ENCODE results near the gene GGACT. TPM values are rescaled to one million over a fixed set of nuclear protein-coding genes. Genes with fewer than 3 reads are reported as not detected.

Gene GGACT
- total RNA-seq, 1 donor from 2014 or later = 1.3 TPM

DNA sequence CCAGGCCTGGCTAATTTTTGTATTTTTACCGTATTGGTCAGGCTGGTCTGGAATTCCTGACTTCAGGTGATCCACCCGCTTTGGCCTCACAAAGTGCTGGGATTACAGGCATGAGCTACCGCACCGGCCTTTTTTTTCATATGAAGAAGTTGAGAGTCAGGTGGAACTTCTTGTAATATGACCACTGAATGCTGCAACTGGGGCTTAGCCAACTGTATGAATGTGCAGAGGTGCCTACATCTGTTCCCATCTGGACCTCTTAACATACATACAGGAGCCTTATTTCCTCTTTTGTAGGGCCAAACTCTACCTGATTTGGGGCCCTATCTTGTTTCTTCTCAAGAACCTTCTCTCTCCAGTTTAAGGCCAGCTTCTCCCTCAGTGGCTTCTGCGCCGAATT, 11.9 kb upstream of the GGACT start:
- Histone ChIP-seq H4K20me1 (ENCODE audit: low read depth) (no peaks in the 10 kb centered on the region), H3K36me3 (no peaks in the 10 kb centered on the region), H3K4me2 (no peak overlapping the region), H3F3A (ENCODE audit: low read depth) (no peaks in the 10 kb centered on the region), H3K27ac (no peak overlapping the region), H3K4me3 (no peak overlapping the region), H3K79me2 (ENCODE audit: low read depth) (no peaks in the 10 kb centered on the region), H3K4me1 (peaks cover under 1% of the 10 kb centered on the region), H3K27me3 (no peaks in the 10 kb centered on the region), H3K9ac (no peak overlapping the region), H3K9me3 (ENCODE audit: low read depth) (no peaks in the 10 kb centered on the region), H2AFZ (replicated peaks) (no peak overlapping the region)
- no peak for DNase-seq (ENCODE audit: low spot score)
- Mint-ChIP-seq H3K9me3 (no peaks in the 10 kb centered on the region), H3K27me3 (ENCODE audit: insufficient read depth, low read depth) (peaks cover 5% of the 10 kb centered on the region), H3K4me3 (no peak overlapping the region), H3K36me3 (peaks cover 16% of the 10 kb centered on the region), H3K27ac (peak overlapping the region; percentile 16), H3K4me1 (peaks cover 13% of the 10 kb centered on the region)
- TF ChIP-seq, protein P1, sequence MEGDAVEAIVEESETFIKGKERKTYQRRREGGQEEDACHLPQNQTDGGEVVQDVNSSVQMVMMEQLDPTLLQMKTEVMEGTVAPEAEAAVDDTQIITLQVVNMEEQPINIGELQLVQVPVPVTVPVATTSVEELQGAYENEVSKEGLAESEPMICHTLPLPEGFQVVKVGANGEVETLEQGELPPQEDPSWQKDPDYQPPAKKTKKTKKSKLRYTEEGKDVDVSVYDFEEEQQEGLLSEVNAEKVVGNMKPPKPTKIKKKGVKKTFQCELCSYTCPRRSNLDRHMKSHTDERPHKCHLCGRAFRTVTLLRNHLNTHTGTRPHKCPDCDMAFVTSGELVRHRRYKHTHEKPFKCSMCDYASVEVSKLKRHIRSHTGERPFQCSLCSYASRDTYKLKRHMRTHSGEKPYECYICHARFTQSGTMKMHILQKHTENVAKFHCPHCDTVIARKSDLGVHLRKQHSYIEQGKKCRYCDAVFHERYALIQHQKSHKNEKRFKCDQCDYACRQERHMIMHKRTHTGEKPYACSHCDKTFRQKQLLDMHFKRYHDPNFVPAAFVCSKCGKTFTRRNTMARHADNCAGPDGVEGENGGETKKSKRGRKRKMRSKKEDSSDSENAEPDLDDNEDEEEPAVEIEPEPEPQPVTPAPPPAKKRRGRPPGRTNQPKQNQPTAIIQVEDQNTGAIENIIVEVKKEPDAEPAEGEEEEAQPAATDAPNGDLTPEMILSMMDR (IDR thresholded peaks at IDR 0.05) = no peak
- TF ChIP-seq EZH2 (IDR thresholded peaks at IDR 0.05) (no peak), EZH2phosphoT487 (IDR thresholded peaks at IDR 0.05) (no peak)

DNA sequence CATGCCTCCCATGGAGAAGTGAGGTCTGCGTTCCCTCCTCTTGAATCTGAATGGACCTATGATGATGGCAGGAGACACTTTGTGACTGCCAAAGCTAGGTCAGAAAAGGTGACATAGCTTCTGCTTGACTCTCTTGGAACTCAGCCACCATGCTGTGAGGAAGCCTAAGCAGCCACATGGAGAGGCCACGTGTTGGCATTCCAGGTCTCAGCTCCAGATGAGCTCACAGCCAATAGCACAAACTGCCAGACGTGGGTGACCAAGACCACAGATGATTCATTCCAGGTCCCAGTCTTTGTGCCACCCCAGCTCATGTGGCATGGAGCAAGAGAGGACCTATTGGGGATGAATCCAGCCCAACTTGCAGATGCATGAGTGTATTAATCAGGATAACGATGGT, 8.7 kb upstream of the GGACT start:
- Mint-ChIP-seq H3K27ac (no peak overlapping the region), H3K9me3 (no peaks in the 10 kb centered on the region), H3K36me3 (no peaks in the 10 kb centered on the region), H3K27me3 (ENCODE audit: insufficient read depth, low read depth) (peaks cover 9% of the 10 kb centered on the region), H3K4me3 (no peak overlapping the region), H3K4me1 (peaks cover 5% of the 10 kb centered on the region)
- Histone ChIP-seq H3F3A (ENCODE audit: low read depth) (no peaks in the 10 kb centered on the region), H3K4me3 (no peak overlapping the region), H3K4me2 (no peak overlapping the region), H3K79me2 (ENCODE audit: low read depth) (no peaks in the 10 kb centered on the region), H3K27ac (no peak overlapping the region), H4K20me1 (ENCODE audit: low read depth) (no peaks in the 10 kb centered on the region), H3K36me3 (no peaks in the 10 kb centered on the region), H3K9me3 (ENCODE audit: low read depth) (no peaks in the 10 kb centered on the region), H3K4me1 (peaks cover 7% of the 10 kb centered on the region), H3K27me3 (no peaks in the 10 kb centered on the region), H2AFZ (replicated peaks) (no peak overlapping the region), H3K9ac (no peak overlapping the region)
- TF ChIP-seq EZH2phosphoT487 (IDR thresholded peaks at IDR 0.05) (no peak), EZH2 (IDR thresholded peaks at IDR 0.05) (no peak)
- TF ChIP-seq, protein P1 (IDR thresholded peaks at IDR 0.05) = no peak
- DNase-seq (ENCODE audit: low spot score) = no peak

DNA sequence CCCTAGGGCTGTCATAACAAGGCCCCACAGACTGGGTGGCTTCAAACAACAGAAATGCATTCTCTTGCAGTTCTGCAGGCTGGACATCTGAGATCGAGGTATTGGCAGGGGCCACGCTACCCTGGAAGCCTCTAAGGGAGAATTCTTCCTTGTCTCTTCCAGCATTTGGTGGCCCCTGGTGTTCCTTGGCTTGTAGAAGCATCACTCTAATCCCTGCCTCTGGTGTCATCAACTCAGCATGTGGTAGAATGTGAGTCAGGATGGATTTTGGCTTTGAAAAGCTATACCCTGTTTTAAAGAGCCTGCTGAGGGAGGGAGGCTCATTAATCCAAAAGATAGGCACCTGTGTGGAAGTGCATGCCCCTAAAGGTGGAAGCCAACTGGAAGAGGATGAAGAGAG, 7.9 kb upstream of the GGACT start:
- no peaks in the 10 kb centered on the region for H3K36me3 Mint-ChIP-seq
- no peak overlapping the region for H3K27ac Mint-ChIP-seq
- TF ChIP-seq EZH2 (IDR thresholded peaks at IDR 0.05) (no peak), EZH2phosphoT487 (IDR thresholded peaks at IDR 0.05) (no peak)
- TF ChIP-seq, protein P1 (IDR thresholded peaks at IDR 0.05) = no peak
- H3K79me2 ChIP-seq (ENCODE audit: low read depth) = no peaks in the 10 kb centered on the region
- no peak overlapping the region for H3K4me3 ChIP-seq
- H4K20me1 ChIP-seq (ENCODE audit: low read depth) = no peaks in the 10 kb centered on the region
- H3K4me3 Mint-ChIP-seq = no peak overlapping the region
- H3K4me2 ChIP-seq = no peak overlapping the region
- DNase-seq (ENCODE audit: low spot score) = no peak
- H3K9ac ChIP-seq = no peak overlapping the region
- no peaks in the 10 kb centered on the region for H3K9me3 ChIP-seq (ENCODE audit: low read depth)
- no peaks in the 10 kb centered on the region for H3F3A ChIP-seq (ENCODE audit: low read depth)
- H2AFZ ChIP-seq (replicated peaks) = no peak overlapping the region
- H3K36me3 ChIP-seq = no peaks in the 10 kb centered on the region
- H3K27me3 Mint-ChIP-seq (ENCODE audit: insufficient read depth, low read depth) = peaks cover 9% of the 10 kb centered on the region
- H3K9me3 Mint-ChIP-seq = no peaks in the 10 kb centered on the region
- H3K4me1 ChIP-seq = peaks cover 7% of the 10 kb centered on the region
- H3K27me3 ChIP-seq = no peaks in the 10 kb centered on the region
- H3K4me1 Mint-ChIP-seq = peaks cover 2% of the 10 kb centered on the region
- no peak overlapping the region for H3K27ac ChIP-seq

Measured in neural progenitor cell (in vitro differentiated cells).